ENCODE measurements around the gene TSHZ2.

- TF ChIP-seq CTCF (IDR thresholded peaks at IDR 0.05) (no peak), POLR2A (IDR thresholded peaks at IDR 0.05) (no peak)
Measured at GRCh38 chr20:53296025-53296424, 323.9 kb downstream of the TSHZ2 start.
